ENCODE results near the gene LSM5. TPM values are rescaled to one million over a fixed set of nuclear protein-coding genes. Genes with fewer than 3 reads are reported as not detected.

LSM5 gene
- polyA plus RNA-seq, 2 of the 4 experiments (the other 2 are of a cell fraction) = 128 to 158 TPM

DNA sequence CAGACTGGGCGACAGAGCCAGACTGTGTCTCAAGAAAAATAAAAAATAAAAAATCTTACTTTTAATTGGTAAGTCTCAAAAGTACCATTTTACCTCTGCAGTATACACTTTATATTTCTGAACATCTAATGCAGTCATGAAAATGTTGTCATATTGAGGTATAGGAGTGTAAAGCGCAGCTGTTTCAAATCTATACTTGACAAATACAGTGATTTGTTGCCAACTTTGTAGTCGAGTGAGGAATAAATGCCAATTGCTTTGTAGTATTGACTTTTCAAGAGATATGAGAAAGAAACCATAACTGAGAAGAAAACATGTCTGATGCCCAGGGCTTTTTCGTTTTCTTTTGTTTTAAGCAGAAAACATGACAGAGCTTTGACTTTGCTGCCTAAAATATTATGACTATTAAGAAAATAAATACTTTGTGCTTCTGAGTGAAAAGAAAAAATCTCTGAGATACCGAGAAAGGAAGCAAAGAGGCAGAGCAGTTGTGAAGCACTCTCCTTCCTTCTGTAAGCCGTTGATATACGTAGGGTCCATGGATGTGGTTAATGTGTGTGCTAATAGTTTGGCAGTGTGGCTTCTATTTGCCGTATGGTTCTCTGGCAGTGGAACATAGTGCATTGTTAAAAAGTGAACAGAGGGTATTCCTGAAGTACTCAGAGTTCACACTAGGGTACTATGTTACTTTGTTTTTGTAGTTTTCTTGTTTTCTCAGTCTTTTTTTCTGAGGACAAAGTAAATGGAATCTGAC, 43.3 kb upstream of the LSM5 start:
- no peak overlapping the region for H3K4me2 ChIP-seq
- peaks cover 46% of the 10 kb centered on the region for H3K4me1 ChIP-seq
- ChIA-PET POLR2A (no interaction called here), CTCF (interaction anchor here (0.7 to 0.8 kb wide), 2 partner anchors 15 to 138 kb away, joined by 3 read pairs; no protein-coding TSS in a partner anchor)
- H3K4me3 ChIP-seq = no peak overlapping the region
- DNase-seq (ENCODE audit: low read depth in 1 of 2, low spot score in 1 of 2) = no peak
- no peaks in the 10 kb centered on the region for H3K9me3 ChIP-seq
- TF ChIP-seq BHLHE40 (IDR thresholded peaks at IDR 0.05; ENCODE audit: low read depth, low read length) (no peak), PHF8 (IDR thresholded peaks at IDR 0.05; ENCODE audit: borderline replicate concordance, low read depth) (no peak), HDAC2 (IDR thresholded peaks at IDR 0.05) (no peak), NPAS2 (CRISPR knock-in tag; IDR thresholded peaks at IDR 0.05; ENCODE audit: borderline replicate concordance) (no peak), MAZ (IDR thresholded peaks at IDR 0.05; ENCODE audit: borderline replicate concordance, low read depth, low read length) (no peak), POLR2AphosphoS2 (conservative IDR thresholded peaks at IDR 0.05; ENCODE audit: low read length) (no peak), CHD2 (IDR thresholded peaks at IDR 0.05; ENCODE audit: low read length, partially characterized antibody) (no peak), HOXB13 (CRISPR knock-in tag; IDR thresholded peaks at IDR 0.05; ENCODE audit: low read depth) (no peak)
- TF ChIP-seq, protein P1, sequence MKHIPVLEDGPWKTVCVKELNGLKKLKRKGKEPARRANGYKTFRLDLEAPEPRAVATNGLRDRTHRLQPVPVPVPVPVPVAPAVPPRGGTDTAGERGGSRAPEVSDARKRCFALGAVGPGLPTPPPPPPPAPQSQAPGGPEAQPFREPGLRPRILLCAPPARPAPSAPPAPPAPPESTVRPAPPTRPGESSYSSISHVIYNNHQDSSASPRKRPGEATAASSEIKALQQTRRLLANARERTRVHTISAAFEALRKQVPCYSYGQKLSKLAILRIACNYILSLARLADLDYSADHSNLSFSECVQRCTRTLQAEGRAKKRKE (CRISPR knock-in tag; IDR thresholded peaks at IDR 0.05; ENCODE audit: low read depth) = no peak
- ATAC-seq = peak in 1 of 2 experiments; percentile 39; a peak in 2 of 6 replicates
- H3K27ac ChIP-seq = peak overlapping the region in 1 of 2 experiments; percentile 30; a peak in 1 of 6 replicates
- 77% methylated on average over 8 of the region's 8 CpGs for WGBS (ENCODE audit: missing lambda C conversion rate)
- FAIRE-seq = no peak

DNA sequence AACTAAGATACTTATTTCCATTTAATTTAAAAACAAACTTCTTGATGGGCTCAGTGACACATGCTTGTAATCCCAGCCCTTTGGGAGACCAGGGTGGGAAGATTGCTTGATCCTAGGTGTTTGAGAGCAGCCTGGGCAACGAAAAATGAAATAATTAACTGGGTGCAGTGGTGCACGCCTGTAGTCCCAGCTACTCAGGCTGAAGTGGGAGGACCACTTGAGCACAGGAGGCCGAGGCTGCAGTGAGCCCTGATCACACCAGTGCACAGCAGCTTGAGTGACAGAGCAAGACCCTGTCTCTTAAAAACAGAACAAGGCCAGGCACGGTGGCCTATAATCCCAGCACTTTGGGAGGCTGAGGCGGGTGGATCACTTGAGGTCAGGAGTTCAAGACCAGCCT, 42.5 kb upstream of the LSM5 start:
- whole genome bisulfite sequencing (ENCODE audit: missing lambda C conversion rate) = 84% methylated on average over 5 of the region's 5 CpGs
- Histone ChIP-seq H3K4me1 (peaks cover 46% of the 10 kb centered on the region), H3K9me3 (no peaks in the 10 kb centered on the region), H3K4me3 (no peak overlapping the region), H3K27ac (no peak overlapping the region), H3K4me2 (no peak overlapping the region)
- no peak for DNase-seq (ENCODE audit: low read depth in 1 of 2, low spot score in 1 of 2)
- TF ChIP-seq HEYL (CRISPR knock-in tag; IDR thresholded peaks at IDR 0.05) (no peak), ZNF302 (CRISPR knock-in tag; IDR thresholded peaks at IDR 0.05) (no peak), TP53 (CRISPR knock-in tag; IDR thresholded peaks at IDR 0.05) (no peak), BHLHE40 (IDR thresholded peaks at IDR 0.05; ENCODE audit: low read depth, low read length) (no peak), POLR2A (IDR thresholded peaks at IDR 0.05; ENCODE audit: low read length) (no peak), RARB (CRISPR knock-in tag; IDR thresholded peaks at IDR 0.05) (no peak), ESRRA (IDR thresholded peaks at IDR 0.05; ENCODE audit: borderline replicate concordance, low read length) (no peak), RCOR1 (IDR thresholded peaks at IDR 0.05; ENCODE audit: low read depth, low read length) (no peak)
- TF ChIP-seq, protein P2, sequence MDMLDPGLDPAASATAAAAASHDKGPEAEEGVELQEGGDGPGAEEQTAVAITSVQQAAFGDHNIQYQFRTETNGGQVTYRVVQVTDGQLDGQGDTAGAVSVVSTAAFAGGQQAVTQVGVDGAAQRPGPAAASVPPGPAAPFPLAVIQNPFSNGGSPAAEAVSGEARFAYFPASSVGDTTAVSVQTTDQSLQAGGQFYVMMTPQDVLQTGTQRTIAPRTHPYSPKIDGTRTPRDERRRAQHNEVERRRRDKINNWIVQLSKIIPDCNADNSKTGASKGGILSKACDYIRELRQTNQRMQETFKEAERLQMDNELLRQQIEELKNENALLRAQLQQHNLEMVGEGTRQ (IDR thresholded peaks at IDR 0.05) = no peak
- TF ChIP-seq, protein P3, sequence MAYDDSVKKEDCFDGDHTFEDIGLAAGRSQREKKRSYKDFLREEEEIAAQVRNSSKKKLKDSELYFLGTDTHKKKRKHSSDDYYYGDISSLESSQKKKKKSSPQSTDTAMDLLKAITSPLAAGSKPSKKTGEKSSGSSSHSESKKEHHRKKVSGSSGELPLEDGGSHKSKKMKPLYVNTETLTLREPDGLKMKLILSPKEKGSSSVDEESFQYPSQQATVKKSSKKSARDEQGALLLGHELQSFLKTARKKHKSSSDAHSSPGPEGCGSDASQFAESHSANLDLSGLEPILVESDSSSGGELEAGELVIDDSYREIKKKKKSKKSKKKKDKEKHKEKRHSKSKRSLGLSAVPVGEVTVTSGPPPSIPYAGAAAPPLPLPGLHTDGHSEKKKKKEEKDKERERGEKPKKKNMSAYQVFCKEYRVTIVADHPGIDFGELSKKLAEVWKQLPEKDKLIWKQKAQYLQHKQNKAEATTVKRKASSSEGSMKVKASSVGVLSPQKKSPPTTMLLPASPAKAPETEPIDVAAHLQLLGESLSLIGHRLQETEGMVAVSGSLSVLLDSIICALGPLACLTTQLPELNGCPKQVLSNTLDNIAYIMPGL (CRISPR knock-in tag; IDR thresholded peaks at IDR 0.05; ENCODE audit: borderline replicate concordance) = no peak
- ATAC-seq = no peak
- ChIA-PET POLR2A (no interaction called here), CTCF (interaction anchor here (0.6 to 1.6 kb wide), 5 partner anchors 10 to 126 kb away, joined by 3 to 4 read pairs (median 3); partner anchors contain the start of gene LSM5)
- FAIRE-seq = no peak

DNA sequence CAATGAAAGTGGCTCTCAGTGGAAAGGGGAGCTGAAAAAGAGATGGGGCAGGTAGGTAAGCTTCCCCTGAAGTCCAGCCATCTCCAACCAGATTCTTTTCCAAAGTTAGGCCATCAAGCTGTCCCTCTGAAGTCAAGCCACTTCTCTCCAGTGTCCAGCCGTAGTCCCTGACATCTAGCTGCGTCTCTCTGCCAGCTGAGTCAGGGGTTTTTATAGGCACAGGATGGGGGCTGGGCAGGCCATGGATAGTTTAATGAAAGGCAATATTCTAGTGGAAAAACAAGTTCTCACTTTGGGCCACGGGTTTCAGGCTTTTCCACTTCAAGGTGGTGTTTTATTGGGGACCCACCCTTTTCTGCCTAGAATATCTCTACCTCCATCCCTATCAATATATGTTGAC, 41.9 kb upstream of the LSM5 start:
- ChIA-PET POLR2A (no interaction called here), CTCF (interaction anchor here (0.6 to 1.6 kb wide), 4 partner anchors 10 to 127 kb away, joined by 3 to 4 read pairs (median 3); partner anchors contain the start of gene LSM5)
- Histone ChIP-seq H3K9me3 (no peaks in the 10 kb centered on the region), H3K27ac (no peak overlapping the region), H3K4me2 (no peak overlapping the region), H3K4me1 (peaks cover 40% of the 10 kb centered on the region), H3K4me3 (no peak overlapping the region)
- WGBS (ENCODE audit: missing lambda C conversion rate) = 81% methylated on average over 3 of the region's 3 CpGs
- no peak for FAIRE-seq
- ATAC-seq = no peak
- no peak for DNase-seq (ENCODE audit: low read depth in 1 of 2, low spot score in 1 of 2)
- no peak for TF ChIP-seq ZSCAN20 (CRISPR knock-in tag; IDR thresholded peaks at IDR 0.05)
- TF ChIP-seq, protein P1 (CRISPR knock-in tag; IDR thresholded peaks at IDR 0.05; ENCODE audit: low read depth) = no peak
- no peak for TF ChIP-seq HOXB13 (CRISPR knock-in tag; IDR thresholded peaks at IDR 0.05; ENCODE audit: low read depth)

Data from A549 (cell line).